Diencephalon (tissue), 1 donor: Measurements from ENCODE around the gene CYP2A6. TPM values are rescaled to one million over a fixed set of nuclear protein-coding genes. Genes with fewer than 3 reads are reported as not detected.

ENCODE experiments used
- total RNA-seq: library from RNA; depleted of rRNA; stranded (reverse); fragments of >200 nt; gene quantifications from one replicate; pipeline ENCODE4 v1.2.3, GENCODE V29; 2014

Gene CYP2A6
- total RNA-seq = 0.23 TPM

DNA sequence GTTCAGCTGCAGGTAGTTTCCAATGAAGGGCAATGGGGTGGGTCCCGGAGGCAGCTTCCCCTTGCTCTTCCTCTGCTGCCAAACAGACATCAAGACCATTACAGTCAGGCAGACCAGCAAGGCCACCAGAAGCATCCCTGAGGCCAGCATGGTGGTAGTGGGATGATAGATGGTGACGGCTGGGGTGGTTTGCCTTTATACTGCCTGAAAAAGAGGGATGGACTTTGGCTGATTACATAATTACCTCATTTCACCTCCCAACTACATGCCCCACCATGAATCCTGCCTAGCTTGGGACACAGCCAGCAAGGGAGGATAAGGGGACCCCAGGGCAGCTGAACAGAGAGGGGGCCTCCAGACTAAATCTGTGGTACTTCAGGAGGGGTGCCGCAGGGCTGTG lies at the start of gene CYP2A6:
Gene CYP2A6, minus strand, starts transcription at position 171 of the 400 bp plus-strand sequence. Its CDS starts 21 bp downstream, at position 150.

DNA sequence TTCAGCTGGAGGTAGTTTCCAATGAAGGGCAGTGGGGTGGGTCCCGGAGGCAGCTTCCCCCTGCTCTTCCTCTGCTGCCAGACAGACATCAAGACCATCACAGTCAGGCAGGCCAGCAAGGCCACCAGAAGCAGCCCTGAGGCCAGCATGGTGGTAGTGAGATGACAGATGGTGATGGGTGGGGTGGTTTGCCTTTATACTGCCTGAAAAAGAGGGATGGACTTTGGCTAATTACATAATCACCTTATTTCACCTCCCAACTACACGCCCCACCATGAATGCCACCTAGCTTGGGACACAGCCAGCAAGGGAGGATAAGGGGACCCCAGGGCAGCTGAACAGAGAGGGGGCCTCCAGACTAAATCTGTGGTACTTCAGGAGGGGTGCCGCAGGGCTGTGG lies 31.8 kb upstream of the CYP2A6 start, which contains the start of gene CYP2A7:
Gene CYP2A7, minus strand, starts transcription at position 170 of the 400 bp plus-strand sequence. Its CDS starts 21 bp downstream, at position 149.

GRCh38 chr19:40798683-40799557 lies 51.3 kb downstream of the CYP2A6 start, which contains the start of gene EGLN2:
EGLN2 (plus strand) TSS chr19:40799191; CDS start chr19:40800573, 1,382 bp downstream.

Other genes with a start within 250 kb of the CYP2A6 start
- 35.3 TPM for gene LTBP4, start 249.1 kb downstream of the CYP2A6 start, total RNA-seq
- 23.8 TPM for gene NUMBL, start 159.8 kb downstream of the CYP2A6 start, total RNA-seq
- gene COQ8B, start 133.6 kb downstream of the CYP2A6 start, total RNA-seq = 29.8 TPM
- gene ITPKC, start 133.3 kb downstream of the CYP2A6 start, total RNA-seq = 8.3 TPM
- gene ACTMAP, start 100.0 kb downstream of the CYP2A6 start, total RNA-seq = 0.46 TPM
- 29.3 TPM for gene SNRPA, start 99.2 kb downstream of the CYP2A6 start, total RNA-seq
- gene MIA, start 74.9 kb downstream of the CYP2A6 start, total RNA-seq = 1.6 TPM
- gene RAB4B, start 72.2 kb downstream of the CYP2A6 start, total RNA-seq = 8.3 TPM
- gene EGLN2, start 51.3 kb downstream of the CYP2A6 start, total RNA-seq = 57.0 TPM
- not detected for gene CYP2A7, start 31.8 kb upstream of the CYP2A6 start, total RNA-seq
- not detected for gene CYP2B6, start 140.8 kb upstream of the CYP2A6 start, total RNA-seq
- gene CYP2A13, start 238.0 kb upstream of the CYP2A6 start, total RNA-seq = not detected